ENCODE measurements around the gene ZNF3.
"Not testable (repeated sequence)": the region's sequence is repeated elsewhere in the genome, so short reads cannot be mapped to it uniquely, and the experiment has no call there.

Gene ZNF3

DNA sequence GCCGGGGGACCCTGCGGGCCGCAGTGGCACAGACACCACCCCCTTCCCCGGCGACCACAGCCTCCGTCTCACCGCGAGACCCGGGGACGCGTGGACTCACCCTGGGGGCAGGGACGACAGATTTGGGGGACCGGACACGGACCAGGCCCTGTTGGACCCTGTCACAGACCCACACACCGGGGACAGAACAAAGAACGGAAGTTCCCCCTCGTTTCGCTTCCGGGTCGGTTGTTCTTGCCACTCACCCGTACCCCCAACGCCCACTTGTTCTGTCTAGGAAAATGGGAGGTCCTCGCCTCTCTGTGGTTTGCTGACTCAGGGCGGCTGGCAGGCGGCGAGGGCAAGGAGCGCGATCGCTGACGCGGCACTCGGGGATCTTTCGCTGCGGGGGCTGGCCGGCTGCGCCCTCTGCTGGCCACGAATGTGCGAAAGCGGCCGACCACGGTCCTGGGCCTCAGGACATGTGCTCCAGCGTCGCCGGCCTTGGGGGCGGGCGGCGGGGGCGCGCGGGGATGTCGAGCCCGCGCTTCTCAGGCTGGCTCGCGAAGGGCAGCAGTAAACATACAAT, at the start of gene ZNF3:
Gene ZNF3, minus strand, starts transcription at position 189 of the 568 bp plus-strand sequence. CDS start 4,366 bp downstream, outside the sequence.
- peak; percentile 100 for DNase-seq (ENCODE audit: low spot score)

- DNase-seq (ENCODE audit: low spot score) = peak; percentile 85
Observed at GRCh38 chr7:100130608-100131453, 49.3 kb upstream of the ZNF3 start.

DNA sequence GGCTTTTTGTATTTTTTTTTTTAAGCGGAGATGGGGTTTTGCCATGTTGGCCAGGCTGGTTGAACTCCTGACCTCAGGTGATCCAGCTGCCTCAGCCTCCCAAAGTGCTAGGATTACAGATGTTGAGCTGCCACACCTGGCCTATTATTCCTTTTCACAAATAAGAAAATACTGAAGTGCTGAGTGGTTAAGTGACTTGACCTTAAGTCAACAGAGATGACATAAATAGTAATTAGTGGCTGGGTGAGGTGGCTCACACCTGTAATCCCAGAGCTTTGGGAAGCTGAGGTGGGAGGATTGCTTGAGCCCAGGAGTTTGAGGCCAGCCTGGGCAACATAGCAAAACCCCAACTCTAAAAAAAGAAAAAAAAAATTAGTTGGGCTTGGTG, 48.7 kb upstream of the ZNF3 start:
- DNase-seq (ENCODE audit: low spot score) = not testable (repeated sequence)

- DNase-seq (ENCODE audit: low spot score) = no peak
Observed at GRCh38 chr7:100128637-100128963, 47.1 kb upstream of the ZNF3 start.

- DNase-seq (ENCODE audit: low spot score) = peak; percentile 31
Observed at GRCh38 chr7:100127866-100128636, 46.5 kb upstream of the ZNF3 start.

GRCh38 chr7:100126931-100127865, 45.7 kb upstream of the ZNF3 start, which contains the start of gene MBLAC1:
TSS of gene MBLAC1 (plus strand) at chr7:100126967. CDS start at chr7:100127396, 429 bp downstream.
- peak; percentile 95 for DNase-seq (ENCODE audit: low spot score)

- no peak for DNase-seq (ENCODE audit: low spot score)
Observed at GRCh38 chr7:100126239-100126930, 44.9 kb upstream of the ZNF3 start.

DNA sequence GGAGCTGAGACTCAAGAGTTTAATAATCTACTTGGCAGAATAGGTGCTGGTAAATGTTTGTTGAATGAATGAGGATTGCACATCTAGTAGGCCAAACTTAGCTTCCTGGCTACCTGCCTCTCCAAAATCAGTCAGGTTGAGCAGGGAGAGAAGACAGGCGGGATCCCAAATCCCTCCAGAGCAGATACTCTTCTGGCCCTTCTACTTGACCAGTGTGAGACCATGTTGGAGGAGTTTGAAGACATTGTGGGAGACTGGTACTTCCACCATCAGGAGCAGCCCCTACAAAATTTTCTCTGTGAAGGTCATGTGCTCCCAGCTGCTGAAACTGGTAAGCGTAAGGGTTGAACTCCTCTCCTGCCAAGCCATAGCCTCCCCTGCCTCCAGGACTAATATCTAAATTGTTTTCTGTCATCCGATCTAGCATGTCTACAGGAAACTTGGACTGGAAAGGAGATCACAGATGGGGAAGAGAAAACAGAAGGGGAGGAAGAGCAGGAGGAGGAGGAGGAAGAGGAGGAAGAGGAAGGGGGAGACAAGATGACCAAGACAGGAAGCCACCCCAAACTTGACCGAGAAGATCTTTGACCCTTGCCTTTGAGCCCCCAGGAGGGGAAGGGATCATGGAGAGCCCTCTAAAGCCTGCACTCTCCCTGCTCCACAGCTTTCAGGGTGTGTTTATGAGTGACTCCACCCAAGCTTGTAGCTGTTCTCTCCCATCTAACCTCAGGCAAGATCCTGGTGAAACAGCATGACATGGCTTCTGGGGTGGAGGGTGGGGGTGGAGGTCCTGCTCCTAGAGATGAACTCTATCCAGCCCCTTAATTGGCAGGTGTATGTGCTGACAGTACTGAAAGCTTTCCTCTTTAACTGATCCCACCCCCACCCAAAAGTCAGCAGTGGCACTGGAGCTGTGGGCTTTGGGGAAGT, 43.0 kb upstream of the ZNF3 start:
- no peak for DNase-seq (ENCODE audit: low spot score)

- DNase-seq (ENCODE audit: low spot score) = no peak
Observed at GRCh38 chr7:100122568-100122967, 41.0 kb upstream of the ZNF3 start.

GRCh38 chr7:100122067-100122466, 40.5 kb upstream of the ZNF3 start:
- DNase-seq (ENCODE audit: low spot score) = no peak

GRCh38 chr7:100120733-100121036, 39.2 kb upstream of the ZNF3 start:
- DNase-seq (ENCODE audit: low spot score) = no peak

DNA sequence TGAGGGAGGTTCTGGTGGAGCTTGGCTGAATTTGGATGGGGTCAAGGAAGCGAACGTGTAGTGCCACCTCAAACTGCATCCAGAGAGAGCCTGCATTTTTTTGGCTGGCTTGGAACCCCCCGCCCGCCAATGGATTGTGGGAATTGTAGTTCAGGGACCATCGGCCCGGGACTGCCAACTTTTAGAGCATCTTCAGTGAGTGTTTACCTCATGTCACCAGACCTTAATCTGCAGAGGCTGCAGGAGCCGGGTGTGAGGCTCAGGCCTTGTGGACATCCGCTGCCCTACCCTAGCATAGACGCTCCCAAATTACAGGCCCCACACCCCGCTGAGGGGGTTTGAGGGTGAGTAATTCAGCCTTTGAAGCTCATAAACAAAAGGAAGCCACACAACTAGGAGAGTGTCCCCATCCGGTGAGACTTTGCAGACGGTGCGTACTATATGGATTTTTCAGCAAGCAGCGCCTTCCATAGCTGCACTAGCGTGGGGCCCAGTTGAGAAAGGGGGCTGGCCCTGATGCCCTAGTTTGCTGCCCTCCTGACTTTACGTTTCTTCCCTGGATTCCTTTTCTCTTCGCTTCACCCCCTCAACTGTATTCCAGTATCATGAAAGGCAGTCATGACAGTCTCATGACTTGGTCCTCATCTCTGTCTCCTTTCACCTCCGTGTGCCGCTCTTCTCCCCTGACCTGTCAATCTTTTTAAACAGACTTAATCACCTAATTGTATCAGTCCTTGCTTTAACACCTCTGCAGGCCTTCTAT, 38.6 kb upstream of the ZNF3 start:
- peak; percentile 83 for DNase-seq (ENCODE audit: low spot score)

GRCh38 chr7:100119072-100119969, 37.8 kb upstream of the ZNF3 start, which contains the start of the genes CNPY4 and TAF6:
TSS of gene CNPY4 (plus strand) at chr7:100119634. CDS start at chr7:100119745, 111 bp downstream.
TSS of gene TAF6 (minus strand) at chr7:100119358. CDS start at chr7:100114209, 5,149 bp downstream.
- peak; percentile 97 for DNase-seq (ENCODE audit: low spot score)

- DNase-seq (ENCODE audit: low spot score) = no peak
Observed at GRCh38 chr7:100118388-100119071, 37.0 kb upstream of the ZNF3 start.

- no peak for DNase-seq (ENCODE audit: low spot score)
Observed at GRCh38 chr7:100115026-100115425, 33.5 kb upstream of the ZNF3 start.

- no peak for DNase-seq (ENCODE audit: low spot score)
Observed at GRCh38 chr7:100111914-100112313, 30.4 kb upstream of the ZNF3 start.

GRCh38 chr7:100111156-100111555, 29.6 kb upstream of the ZNF3 start:
- no peak for DNase-seq (ENCODE audit: low spot score)

Measured in CD4-positive, alpha-beta T cell treated with Interleukin-2 at 100 ng/mL for 4 hours (primary cell).